OCI-LY1 (cell line): ENCODE measurements around the gene HIVEP2.

Source experiments
- H2AFZ ChIP-seq: fragments of 200-600 bp; sonication (generic), shearing (Covaris generic); 2 replicates; pipeline ENCODE4 v1.6.0; 2014; ENCODE audit warnings: antibody characterized with exemption, mild to moderate bottlenecking, low read length
- H3F3A ChIP-seq: fragments of 200-600 bp; sonication (generic), shearing (Covaris generic); 2 replicates; pipeline ENCODE4 v1.6.0; 2014; ENCODE audit warnings: mild to moderate bottlenecking, antibody characterized with exemption, low read length, moderate library complexity; ENCODE audit not compliant: insufficient read depth
- H3K27ac ChIP-seq: fragments of 200-600 bp; sonication (generic); 2 replicates; pipeline ENCODE4 v1.5.1; 2014; ENCODE audit warnings: low read length, mixed run types, mild to moderate bottlenecking, low read depth; ENCODE audit not compliant: poor library complexity, severe bottlenecking
- H3K27me3 ChIP-seq: fragments of 200-600 bp; sonication (generic); 2 replicates; pipeline ENCODE4 v1.6.0; 2014; ENCODE audit warnings: antibody characterized with exemption, mild to moderate bottlenecking, low read length, moderate library complexity; ENCODE audit not compliant: insufficient read depth
- H3K36me3 ChIP-seq: fragments of 200-600 bp; sonication (generic); 2 replicates; pipeline ENCODE4 v1.6.1; 2014; ENCODE audit warnings: mild to moderate bottlenecking, antibody characterized with exemption, low read length, moderate library complexity, mixed read lengths; ENCODE audit not compliant: insufficient read depth
- H3K4me1 ChIP-seq: fragments of 200-600 bp; sonication (generic); 2 replicates; pipeline ENCODE4 v1.5.1; 2014; ENCODE audit warnings: mild to moderate bottlenecking, low read length, moderate library complexity; ENCODE audit not compliant: insufficient read depth, severe bottlenecking
- H3K4me2 ChIP-seq: fragments of 200-600 bp; sonication (generic), shearing (Covaris generic); 2 replicates; pipeline ENCODE4 v1.6.1; 2014; ENCODE audit warnings: low read length
- H3K4me3 ChIP-seq: fragments of 200-600 bp; sonication (generic); 2 replicates; pipeline ENCODE4 v1.5.1; 2014; ENCODE audit warnings: low read length, low read depth, mild to moderate bottlenecking, mixed read lengths; ENCODE audit not compliant: poor library complexity, severe bottlenecking
- H3K79me2 ChIP-seq: fragments of 200-600 bp; shearing (Covaris generic); 2 replicates; pipeline ENCODE4 v1.6.1; 2016; ENCODE audit warnings: mixed run types, low read length, mixed read lengths; ENCODE audit not compliant: insufficient read depth
- H3K9ac ChIP-seq: fragments of 200-600 bp; sonication (generic), shearing (Covaris generic); 2 replicates; pipeline ENCODE4 v1.6.1; 2014; ENCODE audit warnings: mild to moderate bottlenecking, low read length, mixed read lengths
- H3K9me2 ChIP-seq: fragments of 200-600 bp; sonication (generic), shearing (Covaris generic); 2 replicates; pipeline ENCODE4 v1.6.1; 2014; ENCODE audit warnings: low read depth, mild to moderate bottlenecking, low read length, mixed read lengths
- H3K9me3 ChIP-seq: fragments of 200-600 bp; shearing (Covaris generic); 2 replicates; pipeline ENCODE4 v1.6.1; 2014; ENCODE audit warnings: low read length, mixed read lengths
- H4K20me1 ChIP-seq: fragments of 200-600 bp; sonication (generic), shearing (Covaris generic); 2 replicates; pipeline ENCODE4 v1.6.0; 2016; ENCODE audit warnings: mild to moderate bottlenecking, low read length; ENCODE audit not compliant: insufficient read depth
- EZH2 ChIP-seq: fragments of 200-600 bp; sonication (generic), shearing (Covaris generic); IDR thresholded peaks from 2 replicates; pipeline ENCODE4 v1.8.0; 2017; ENCODE audit warnings: borderline replicate concordance, mixed run types, mild to moderate bottlenecking, antibody characterized with exemption, low read length, moderate library complexity, mixed read lengths
- TF ChIP-seq, protein P1 (sequence below): fragments of 200-600 bp; sonication (generic), shearing (Covaris generic); IDR thresholded peaks from 2 replicates; pipeline ENCODE4 v1.5.1; 2017; ENCODE audit warnings: mild to moderate bottlenecking, antibody characterized with exemption, low read length, moderate library complexity, mixed read lengths

The HIVEP2 gene

GRCh38 chr6:142885182-142885867 lies 59.7 kb downstream of the HIVEP2 start:
- Histone ChIP-seq H3K4me3 (peak overlapping the region; percentile 22), H3K4me1 (peaks cover 45% of the 10 kb centered on the region), H3K27me3 (no peaks in the 10 kb centered on the region), H3K9me3 (no peaks in the 10 kb centered on the region), H2AFZ (no peak overlapping the region), H3K9me2 (no peaks in the 10 kb centered on the region), H3F3A (no peaks in the 10 kb centered on the region), H3K27ac (peak overlapping the region; percentile 68), H3K4me2 (peak overlapping the region; percentile 42), H3K9ac (peak overlapping the region; percentile 20; the same call in 1 of the 2 replicates), H3K36me3 (no peaks in the 10 kb centered on the region), H3K79me2 (peaks cover 19% of the 10 kb centered on the region), H4K20me1 (no peaks in the 10 kb centered on the region)
- TF ChIP-seq, protein P1, sequence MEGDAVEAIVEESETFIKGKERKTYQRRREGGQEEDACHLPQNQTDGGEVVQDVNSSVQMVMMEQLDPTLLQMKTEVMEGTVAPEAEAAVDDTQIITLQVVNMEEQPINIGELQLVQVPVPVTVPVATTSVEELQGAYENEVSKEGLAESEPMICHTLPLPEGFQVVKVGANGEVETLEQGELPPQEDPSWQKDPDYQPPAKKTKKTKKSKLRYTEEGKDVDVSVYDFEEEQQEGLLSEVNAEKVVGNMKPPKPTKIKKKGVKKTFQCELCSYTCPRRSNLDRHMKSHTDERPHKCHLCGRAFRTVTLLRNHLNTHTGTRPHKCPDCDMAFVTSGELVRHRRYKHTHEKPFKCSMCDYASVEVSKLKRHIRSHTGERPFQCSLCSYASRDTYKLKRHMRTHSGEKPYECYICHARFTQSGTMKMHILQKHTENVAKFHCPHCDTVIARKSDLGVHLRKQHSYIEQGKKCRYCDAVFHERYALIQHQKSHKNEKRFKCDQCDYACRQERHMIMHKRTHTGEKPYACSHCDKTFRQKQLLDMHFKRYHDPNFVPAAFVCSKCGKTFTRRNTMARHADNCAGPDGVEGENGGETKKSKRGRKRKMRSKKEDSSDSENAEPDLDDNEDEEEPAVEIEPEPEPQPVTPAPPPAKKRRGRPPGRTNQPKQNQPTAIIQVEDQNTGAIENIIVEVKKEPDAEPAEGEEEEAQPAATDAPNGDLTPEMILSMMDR, result no peak
- TF ChIP-seq EZH2, result no peak

DNA sequence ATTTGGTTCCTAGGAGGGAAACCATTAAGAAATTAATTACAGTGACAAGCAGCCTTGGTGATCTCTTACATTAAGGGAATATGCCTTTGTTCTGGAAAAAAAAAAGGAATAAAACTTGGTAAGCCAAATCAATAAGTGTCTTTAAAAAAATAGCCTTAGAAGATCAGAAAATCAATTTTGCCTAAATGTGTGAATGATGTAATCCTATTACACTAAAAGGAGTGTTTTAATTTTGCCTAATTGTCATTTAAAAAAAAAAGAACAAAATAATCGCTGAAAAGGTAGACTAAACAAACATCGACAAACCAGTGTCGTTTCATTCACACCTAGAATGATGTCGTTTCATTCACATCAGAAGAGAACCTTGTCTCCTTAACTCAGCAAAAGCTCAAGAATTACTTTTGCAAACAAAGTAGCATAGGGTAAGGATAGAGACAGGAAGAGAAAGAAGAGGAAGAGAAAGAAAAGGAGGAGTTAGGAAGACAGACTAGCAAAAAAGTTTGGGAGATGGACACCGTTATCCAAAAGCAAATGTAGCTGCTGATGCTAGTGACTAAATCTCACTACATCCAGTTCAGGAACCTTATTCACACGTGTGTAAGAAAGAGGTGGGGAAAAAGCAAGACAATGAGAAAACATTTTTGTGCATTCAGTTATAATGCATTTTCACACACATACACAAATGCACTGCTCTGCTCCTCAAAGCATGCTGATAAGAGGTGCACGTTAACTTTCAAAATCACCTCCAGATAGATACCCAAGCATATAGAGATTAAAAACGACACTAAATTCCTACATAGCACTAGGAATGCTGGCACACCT lies 60.6 kb downstream of the HIVEP2 start:
- Histone ChIP-seq H3K36me3 (no peaks in the 10 kb centered on the region), H3K9me3 (no peaks in the 10 kb centered on the region), H3F3A (no peaks in the 10 kb centered on the region), H3K4me3 (peak overlapping the region; percentile 12), H3K9ac (no peak overlapping the region), H3K27ac (peak overlapping the region; percentile 68), H3K9me2 (no peaks in the 10 kb centered on the region), H3K79me2 (peaks cover 19% of the 10 kb centered on the region), H3K4me1 (peaks cover 45% of the 10 kb centered on the region), H3K27me3 (no peaks in the 10 kb centered on the region), H4K20me1 (no peaks in the 10 kb centered on the region), H3K4me2 (peak overlapping the region; percentile 42), H2AFZ (no peak overlapping the region)
- TF ChIP-seq, protein P1, result no peak
- TF ChIP-seq EZH2, result no peak

GRCh38 chr6:142883011-142883410 lies 62.0 kb downstream of the HIVEP2 start:
- no peaks in the 10 kb centered on the region for H3K36me3 ChIP-seq
- H3K27me3 ChIP-seq, result no peaks in the 10 kb centered on the region
- H3K27ac ChIP-seq, result no peak overlapping the region
- TF ChIP-seq, protein P1, result no peak
- no peak for TF ChIP-seq EZH2
- no peak overlapping the region for H2AFZ ChIP-seq
- H3F3A ChIP-seq, result no peaks in the 10 kb centered on the region
- H3K9me3 ChIP-seq, result no peaks in the 10 kb centered on the region
- H3K4me1 ChIP-seq, result peaks cover 42% of the 10 kb centered on the region
- H3K9ac ChIP-seq, result no peak overlapping the region
- H3K4me2 ChIP-seq, result no peak overlapping the region
- no peaks in the 10 kb centered on the region for H3K9me2 ChIP-seq
- H4K20me1 ChIP-seq, result no peaks in the 10 kb centered on the region
- peaks cover 19% of the 10 kb centered on the region for H3K79me2 ChIP-seq
- no peak overlapping the region for H3K4me3 ChIP-seq
